GM12873 (cell line): ENCODE results near the gene MACROD2.

Experiments used
- TF ChIP-seq, protein P1 (sequence below): IDR thresholded peaks from 2 replicates; pipeline ENCODE4 v1.5.1; 2012; ENCODE audit warnings: low read depth, mild to moderate bottlenecking, moderate library complexity, low read length, control low read depth; ENCODE audit not compliant: insufficient read depth; ENCODE audit errors: missing control alignments

Gene MACROD2

DNA sequence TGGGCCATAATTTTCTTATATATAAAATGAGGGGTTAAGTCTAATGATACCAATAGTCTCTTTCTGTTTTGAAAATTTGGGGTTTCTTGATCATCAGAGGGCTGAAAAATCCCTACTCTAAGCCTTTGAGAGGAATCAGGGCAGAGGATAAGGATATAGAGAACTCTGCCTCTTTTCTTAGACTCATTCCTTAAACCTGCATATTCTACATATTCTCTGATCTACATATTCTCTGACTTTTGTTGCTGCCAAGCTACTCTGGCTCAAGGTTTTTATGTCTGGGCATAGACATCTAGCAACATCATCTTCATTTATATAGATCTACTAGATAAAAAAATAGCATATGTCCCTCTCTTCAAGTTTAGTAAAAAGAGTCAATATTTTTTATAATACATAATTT lies 270.9 kb downstream of the MACROD2 start:
- TF ChIP-seq, protein P1, sequence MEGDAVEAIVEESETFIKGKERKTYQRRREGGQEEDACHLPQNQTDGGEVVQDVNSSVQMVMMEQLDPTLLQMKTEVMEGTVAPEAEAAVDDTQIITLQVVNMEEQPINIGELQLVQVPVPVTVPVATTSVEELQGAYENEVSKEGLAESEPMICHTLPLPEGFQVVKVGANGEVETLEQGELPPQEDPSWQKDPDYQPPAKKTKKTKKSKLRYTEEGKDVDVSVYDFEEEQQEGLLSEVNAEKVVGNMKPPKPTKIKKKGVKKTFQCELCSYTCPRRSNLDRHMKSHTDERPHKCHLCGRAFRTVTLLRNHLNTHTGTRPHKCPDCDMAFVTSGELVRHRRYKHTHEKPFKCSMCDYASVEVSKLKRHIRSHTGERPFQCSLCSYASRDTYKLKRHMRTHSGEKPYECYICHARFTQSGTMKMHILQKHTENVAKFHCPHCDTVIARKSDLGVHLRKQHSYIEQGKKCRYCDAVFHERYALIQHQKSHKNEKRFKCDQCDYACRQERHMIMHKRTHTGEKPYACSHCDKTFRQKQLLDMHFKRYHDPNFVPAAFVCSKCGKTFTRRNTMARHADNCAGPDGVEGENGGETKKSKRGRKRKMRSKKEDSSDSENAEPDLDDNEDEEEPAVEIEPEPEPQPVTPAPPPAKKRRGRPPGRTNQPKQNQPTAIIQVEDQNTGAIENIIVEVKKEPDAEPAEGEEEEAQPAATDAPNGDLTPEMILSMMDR: no peak

DNA sequence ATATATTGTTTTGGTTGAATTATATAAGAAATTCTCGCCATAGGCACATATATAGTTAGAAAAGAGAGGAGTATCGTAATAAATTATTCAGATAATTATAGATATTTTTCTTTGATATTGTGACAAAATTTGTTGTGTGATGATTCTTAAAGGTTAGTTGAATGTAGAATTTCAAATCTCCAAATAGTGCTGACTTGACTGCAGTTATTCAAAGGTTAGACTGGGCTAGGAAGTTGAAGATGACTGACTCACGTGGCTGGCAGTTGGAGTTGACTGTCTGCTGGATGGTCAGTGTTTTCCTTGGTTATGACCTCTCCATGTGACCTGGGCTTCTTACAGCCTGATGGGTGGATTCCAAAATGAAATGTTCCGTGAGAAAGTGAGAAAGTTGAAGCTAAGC lies 286.8 kb downstream of the MACROD2 start:
- TF ChIP-seq, protein P1: no peak

DNA sequence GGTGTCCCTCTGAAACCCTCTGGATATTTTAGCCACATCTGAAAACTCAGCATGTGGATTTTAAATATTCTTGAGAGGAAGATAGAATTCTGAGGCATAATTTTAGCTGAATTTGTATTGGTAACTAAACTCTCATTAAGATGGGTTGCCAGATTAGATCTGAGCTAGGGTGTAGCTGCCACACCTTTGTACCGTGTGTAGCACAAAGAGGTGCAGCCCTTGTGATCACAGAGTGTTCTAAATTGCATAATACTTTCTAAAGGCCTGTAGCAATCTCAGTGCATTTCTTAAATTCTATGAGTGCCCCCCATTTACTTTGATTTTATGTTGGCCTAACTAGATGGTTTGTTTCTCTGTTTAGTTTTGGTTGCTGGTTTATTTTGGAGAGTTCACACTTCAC lies 289.1 kb downstream of the MACROD2 start:
- TF ChIP-seq, protein P1: no peak

DNA sequence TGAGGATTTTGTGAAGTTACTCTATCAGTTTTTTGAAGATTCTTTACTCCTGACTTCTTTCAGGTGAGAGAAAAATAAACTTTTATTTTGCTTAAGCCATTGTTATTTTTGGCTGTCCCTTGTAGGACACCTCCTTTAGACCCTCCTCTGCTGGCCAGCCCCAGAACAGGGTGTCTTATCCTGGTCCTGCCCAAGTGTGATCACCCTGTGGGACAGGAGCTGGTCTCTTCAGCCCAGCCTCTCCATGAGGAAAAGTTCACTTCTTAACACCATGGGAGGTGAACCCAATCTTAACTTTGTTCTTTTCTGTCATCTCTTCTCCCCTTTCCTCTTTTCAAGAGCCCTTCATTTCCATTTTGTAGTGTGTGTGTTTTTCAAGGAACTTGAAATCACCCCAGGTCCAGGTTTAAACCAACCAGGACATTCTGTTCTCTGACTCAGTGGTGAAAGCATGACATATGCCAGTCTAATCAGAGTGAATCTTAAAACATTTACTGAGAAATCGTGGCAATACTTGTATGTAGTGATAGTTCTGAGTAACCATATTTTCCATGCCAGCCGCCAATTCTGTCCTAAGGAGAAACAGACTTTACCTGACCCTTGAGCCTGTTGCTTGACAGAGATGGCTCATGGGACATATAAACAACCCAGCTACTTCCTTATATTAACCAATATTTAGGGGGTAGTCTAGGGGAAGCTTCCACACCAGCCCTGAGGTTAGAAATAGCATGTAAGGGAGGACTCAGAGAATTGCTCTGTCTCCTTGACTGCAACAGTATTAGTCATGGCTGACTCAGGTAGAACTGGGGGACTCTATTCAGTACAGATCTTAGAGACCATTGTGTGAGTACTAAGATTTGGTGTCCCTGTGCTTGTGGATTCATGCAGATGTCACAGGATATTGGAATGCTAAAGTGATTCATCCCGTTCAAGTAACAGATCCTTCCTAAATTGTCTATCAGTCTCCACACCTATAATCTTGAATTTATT lies 293.3 kb downstream of the MACROD2 start:
- TF ChIP-seq, protein P1: no peak

DNA sequence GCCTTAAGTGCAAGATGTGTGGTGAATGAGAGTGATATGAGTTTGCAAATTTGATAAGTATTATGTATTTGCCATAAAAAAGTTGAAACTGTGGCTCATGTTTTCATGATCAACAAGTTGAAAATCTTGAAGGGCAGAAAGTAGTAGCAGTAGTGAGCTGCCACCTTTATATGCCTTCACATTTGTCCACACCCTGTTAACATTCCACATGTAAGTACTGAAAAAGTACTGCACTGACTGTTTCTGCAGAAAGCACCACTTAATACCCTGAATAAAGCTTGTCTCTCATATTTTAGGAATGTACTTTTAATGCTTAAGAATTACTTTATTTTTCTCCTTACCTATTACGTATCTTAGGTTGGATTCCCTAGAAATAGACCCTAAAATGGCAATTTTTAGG lies 296.2 kb downstream of the MACROD2 start:
- TF ChIP-seq, protein P1: no peak

DNA sequence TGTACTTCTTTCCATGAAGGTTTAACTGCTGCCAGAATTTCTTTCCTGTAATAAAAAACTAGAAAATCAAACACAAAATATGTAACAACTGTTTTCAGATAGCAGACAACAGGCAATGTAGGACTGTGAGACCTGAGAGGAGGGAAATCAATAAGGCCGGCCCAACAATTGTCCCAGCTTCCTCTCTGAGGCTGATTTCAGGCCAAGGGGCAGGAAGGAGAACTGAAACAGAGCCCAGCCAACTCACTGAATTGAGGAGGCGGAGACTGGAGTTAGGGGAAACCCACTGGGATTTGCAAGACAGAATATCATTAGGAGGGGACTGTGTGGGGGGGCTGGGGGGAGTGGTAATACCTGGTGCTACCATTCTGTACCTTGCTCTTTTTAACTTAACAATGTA lies 299.9 kb downstream of the MACROD2 start:
- TF ChIP-seq, protein P1: no peak

DNA sequence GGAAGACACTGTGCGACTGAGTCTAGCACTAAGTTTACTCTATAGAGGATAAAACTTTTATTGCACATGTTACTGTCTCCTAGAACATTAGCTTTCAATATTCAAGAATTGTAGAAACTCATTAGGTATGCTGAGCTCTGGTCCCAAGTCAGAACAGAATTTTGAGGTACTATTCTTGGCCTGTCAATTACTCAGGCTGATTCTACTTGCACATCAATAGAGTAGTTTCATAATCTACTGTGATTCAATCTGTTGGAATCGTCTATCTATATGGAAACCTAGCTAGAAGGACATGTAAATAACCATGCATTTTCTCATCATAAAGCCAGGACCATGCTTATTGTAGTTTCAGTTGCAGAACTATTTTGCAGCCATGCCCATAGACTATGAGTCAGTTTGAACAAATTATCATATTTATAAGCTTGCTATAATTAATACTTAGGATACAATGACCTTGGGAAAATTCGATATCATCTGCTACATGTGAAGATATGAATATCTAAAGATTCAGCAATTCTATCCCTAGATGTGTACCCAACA lies 300.5 kb downstream of the MACROD2 start:
- TF ChIP-seq, protein P1: no peak
